Astrocyte of the hippocampus (primary cell): ENCODE measurements around the gene SDF2L1.
"Not testable (repeated sequence)": the region's sequence is repeated elsewhere in the genome, so short reads cannot be mapped to it uniquely, and the experiment has no call there.

Experiments
- DNase-seq: peaks from one replicate; pipeline ENCODE4 v3.0.0; 2011; ENCODE audit warnings: low read depth, low spot score

Gene SDF2L1

GRCh38 chr22:21641789-21642583 is at the start of gene SDF2L1:
TSS of gene SDF2L1 (plus strand) at chr22:21642302. CDS start at chr22:21642337, 35 bp downstream.
- peak; percentile 100 for DNase-seq

DNA sequence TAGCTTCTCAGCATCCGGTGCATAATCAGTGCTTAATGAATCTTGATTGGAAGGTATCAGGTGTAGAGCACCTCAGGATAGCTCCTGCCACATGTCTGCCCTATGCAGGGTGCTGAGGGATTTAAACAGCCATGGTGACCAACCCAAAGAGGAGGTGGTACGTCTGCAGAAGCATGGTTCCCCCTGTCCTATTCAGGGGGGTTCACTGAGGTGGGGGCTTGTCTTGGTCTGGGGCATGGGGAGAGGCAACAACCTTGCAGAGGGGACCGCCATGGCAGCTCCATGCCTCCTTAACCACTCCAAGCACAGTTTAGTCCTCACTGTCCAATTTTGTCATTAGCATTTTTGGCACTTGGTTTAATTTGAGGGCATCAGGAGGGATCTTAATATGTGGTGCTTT is 49.7 kb upstream of the SDF2L1 start:
- no peak for DNase-seq

DNA sequence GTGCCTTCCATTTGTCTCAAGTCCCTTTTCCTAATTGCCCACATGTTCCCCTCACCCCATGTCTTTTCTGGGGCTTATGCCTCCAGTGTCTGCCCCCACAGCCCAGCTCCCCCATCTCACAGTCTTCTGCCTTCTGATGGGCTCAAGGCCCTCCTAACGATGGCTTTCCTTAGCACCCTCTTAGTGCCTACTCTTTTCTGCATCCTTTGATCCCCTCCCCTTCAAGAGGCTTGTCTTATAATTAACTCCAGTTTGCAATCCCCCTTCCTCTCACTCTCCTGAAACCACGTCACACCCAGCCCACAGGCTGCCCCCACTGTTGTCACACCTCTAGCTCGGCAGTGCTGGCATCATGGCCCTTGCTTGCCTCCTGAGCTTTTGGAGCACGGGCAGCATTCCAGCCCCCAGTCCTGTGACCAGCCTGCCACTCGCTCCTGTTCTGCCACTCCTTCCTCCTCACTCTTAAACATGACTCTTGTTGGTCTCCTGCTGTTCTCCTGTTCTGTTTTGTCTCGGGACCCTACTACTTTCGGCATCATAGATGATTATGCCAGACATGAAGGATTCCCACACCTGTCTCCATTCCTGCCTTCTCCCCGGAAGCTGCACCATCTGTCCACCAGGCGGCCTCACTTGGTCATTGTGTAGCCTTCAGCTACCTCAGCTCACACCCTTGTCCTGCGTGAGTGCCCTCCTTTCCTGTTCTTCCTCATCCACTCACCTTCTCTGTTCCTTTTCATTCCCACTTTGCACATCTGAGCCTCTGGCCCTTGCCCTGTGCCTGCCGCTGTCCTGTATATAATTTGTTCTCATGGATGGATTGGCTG is 48.5 kb upstream of the SDF2L1 start:
- no peak for DNase-seq

GRCh38 chr22:21594865-21595452 is 47.1 kb upstream of the SDF2L1 start:
- peak; percentile 55 for DNase-seq

DNA sequence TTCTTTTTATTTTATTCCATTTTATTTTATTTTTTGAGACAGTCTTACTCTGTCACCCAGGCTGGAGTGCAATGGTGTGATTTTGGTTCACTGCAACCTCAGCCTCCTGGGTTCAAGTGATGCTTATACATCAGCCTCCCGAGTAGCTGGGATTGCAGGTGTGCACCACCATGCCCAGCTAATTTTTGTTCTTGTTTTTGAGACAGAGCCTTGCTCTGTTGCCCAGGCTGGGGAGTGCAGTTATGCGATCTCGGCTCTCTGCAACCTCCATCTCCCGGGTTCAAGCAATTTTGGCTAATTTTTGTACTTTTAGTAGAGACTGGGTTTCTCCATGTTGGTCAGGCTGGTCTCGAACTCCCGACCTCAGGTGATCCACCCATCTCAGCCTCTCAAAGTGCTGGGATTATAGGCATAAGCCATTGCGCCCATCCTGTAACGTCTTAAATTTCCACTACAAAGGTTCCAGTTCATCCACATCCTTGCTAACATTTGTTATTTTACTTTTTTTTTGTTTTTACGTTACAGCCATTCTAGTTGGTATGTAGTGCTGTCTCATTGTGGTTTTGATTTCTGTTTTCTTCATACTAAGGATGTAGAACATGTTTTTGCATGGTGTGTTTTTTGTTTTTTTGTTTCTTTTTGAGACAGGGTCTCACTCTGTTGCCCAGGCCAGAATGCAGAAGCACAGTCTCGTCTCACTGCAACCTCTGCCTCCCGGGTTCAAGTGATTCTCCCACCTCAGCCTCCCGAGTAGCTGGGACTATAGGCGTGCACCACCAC is 45.6 kb upstream of the SDF2L1 start:
- not testable (repeated sequence) for DNase-seq

- no peak for DNase-seq
Measured at GRCh38 chr22:21598302-21598701, 43.8 kb upstream of the SDF2L1 start.

GRCh38 chr22:21599053-21599893 is 42.8 kb upstream of the SDF2L1 start:
- DNase-seq, result no peak

GRCh38 chr22:21602579-21602978 is 39.5 kb upstream of the SDF2L1 start:
- no peak for DNase-seq

DNA sequence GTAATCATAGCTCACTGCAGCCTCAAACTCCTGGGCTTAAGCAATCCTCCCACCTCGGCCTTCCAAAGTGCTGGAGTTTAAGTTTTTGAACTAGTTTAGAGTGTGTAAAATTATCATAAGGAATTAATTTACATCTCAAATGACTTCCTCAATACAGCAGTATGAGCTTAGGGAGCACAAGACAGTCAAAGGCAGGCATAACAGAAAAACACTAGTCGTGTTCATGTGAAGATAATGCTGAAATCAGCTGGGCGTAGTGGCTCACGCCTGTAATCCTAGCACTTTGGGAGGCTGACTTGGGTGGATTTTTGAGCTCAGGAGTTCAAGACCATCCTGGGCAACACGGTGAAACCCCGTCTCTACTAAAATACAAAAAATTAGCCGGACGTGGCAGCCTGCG is 38.1 kb upstream of the SDF2L1 start:
- DNase-seq, result no peak

DNA sequence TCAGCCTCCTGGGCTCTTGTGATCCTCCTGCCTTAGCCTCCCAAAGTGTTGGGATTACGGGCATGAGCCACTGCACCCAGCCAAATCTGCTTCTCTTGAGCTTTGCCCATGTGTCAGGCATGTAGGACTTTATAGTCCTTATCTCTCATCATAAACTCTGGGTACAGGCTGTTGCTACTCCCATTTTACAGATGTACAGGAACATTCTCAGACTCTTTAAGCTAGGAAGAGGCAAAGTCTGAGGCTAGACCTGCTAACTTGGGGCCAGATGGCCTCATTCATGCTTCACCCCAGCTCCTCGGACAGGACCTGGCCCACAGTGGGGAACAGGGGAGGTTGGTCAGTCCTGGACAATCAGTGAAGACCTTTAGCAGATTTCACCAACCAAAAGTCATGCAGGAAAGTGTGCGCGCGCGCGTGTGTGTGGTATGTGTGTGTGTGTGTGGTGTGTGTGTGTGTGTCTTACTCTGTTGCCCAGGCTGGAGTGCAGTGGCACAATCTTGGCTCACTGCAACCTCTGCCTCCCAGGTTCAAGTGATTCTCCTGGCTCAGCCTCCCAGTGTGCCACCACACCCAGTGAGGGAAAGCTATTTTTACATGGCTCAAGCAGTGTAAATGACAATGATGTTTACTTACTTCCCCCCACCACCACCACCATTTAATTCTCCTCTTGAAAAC is 36.1 kb upstream of the SDF2L1 start:
- no peak for DNase-seq

DNA sequence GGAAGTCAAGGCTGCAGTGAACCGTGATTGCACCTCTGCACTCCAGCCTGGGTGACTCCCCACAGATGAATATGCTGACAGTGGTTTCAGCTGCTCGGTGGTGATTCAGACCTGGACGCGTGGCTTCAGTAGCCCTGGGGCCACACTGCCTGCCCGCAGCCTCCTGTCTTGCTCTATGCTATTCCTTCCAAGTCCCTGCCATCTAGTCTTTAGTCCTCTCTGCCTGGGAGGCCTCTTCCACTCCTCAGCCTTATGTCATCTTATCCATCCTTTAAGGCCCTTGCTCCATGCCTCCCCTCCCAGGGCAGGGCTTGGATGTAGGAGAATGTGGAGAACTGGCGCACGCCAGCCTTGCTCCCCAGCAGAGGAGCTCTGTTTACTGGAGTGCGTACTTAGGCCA is 35.3 kb upstream of the SDF2L1 start:
- no peak for DNase-seq

GRCh38 chr22:21609556-21610157 is 32.4 kb upstream of the SDF2L1 start:
- DNase-seq, result not testable (repeated sequence)

GRCh38 chr22:21611210-21611977 is 30.7 kb upstream of the SDF2L1 start:
- peak; percentile 30 for DNase-seq

GRCh38 chr22:21612858-21613257 is 29.2 kb upstream of the SDF2L1 start:
- DNase-seq, result no peak

GRCh38 chr22:21613553-21614233 is 28.4 kb upstream of the SDF2L1 start:
- DNase-seq, result no peak

DNA sequence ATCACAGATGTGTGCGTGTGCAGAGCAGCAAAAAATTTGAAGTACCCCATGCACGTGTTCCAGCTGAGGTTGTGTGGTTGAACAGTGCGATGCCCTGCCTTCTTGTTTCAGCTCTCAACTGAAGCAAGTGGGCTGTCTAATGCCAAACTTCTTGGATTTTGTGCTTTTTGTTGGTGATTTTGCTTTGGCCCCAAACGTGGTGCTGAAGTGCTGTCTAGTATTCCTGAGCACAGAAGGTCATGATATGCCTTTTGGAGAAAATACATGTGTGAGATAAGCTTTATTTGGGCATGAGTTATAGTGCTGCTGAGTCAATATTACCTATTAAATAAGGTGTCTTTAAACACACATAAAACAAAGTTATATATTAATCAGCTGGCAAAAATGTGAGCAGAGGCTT is 26.4 kb upstream of the SDF2L1 start:
- no peak for DNase-seq

GRCh38 chr22:21617337-21617736 is 24.8 kb upstream of the SDF2L1 start:
- DNase-seq, result not testable (repeated sequence)

- no peak for DNase-seq
Measured at GRCh38 chr22:21621025-21621424, 21.1 kb upstream of the SDF2L1 start.
